K562 (cell line): ENCODE results near the gene CDADC1.

Source experiments
- MAX ChIP-seq: sonication (generic); formaldehyde crosslinking; IDR thresholded peaks from 2 replicates; pipeline ENCODE4 v1.9.0; 2022; ENCODE audit warnings: mild to moderate bottlenecking, missing genetic modification reagents
- TF ChIP-seq, protein P1 (sequence below), 3 experiments: fragments of 200-800 bp in 1 of 3; fragments of 250-450 bp in 1 of 3; fragments of 450-650 bp in 1 of 3; sonication (Bioruptor Pico) in 1 of 3; sonication (Bioruptor generic) in 1 of 3; formaldehyde crosslinking in 1 of 3; IDR thresholded peaks; 2 replicates each; pipeline versions ENCODE4 v1.6.1 to v1.8.0; 2016 to 2022; ENCODE audit warnings: mild to moderate bottlenecking in 2 of 3, missing genetic modification characterization in 2 of 3, missing compliant biosample characterization in 1 of 3, moderate library complexity in 1 of 3
- TF ChIP-seq, protein P2 (sequence below), 3 experiments: IDR thresholded peaks in 2 of 3; conservative IDR thresholded peaks in 1 of 3; 2 replicates each; pipeline ENCODE4 v1.5.1; 2011 to 2012; ENCODE audit warnings: low read length in 3 of 3, mild to moderate bottlenecking in 3 of 3, control low read depth in 2 of 3, improper control_type of control experiment in 1 of 3, inconsistent platforms in 1 of 3, low read depth in 1 of 3, mixed read lengths in 1 of 3, moderate library complexity in 1 of 3; ENCODE audit not compliant: insufficient read depth in 2 of 3

DNA sequence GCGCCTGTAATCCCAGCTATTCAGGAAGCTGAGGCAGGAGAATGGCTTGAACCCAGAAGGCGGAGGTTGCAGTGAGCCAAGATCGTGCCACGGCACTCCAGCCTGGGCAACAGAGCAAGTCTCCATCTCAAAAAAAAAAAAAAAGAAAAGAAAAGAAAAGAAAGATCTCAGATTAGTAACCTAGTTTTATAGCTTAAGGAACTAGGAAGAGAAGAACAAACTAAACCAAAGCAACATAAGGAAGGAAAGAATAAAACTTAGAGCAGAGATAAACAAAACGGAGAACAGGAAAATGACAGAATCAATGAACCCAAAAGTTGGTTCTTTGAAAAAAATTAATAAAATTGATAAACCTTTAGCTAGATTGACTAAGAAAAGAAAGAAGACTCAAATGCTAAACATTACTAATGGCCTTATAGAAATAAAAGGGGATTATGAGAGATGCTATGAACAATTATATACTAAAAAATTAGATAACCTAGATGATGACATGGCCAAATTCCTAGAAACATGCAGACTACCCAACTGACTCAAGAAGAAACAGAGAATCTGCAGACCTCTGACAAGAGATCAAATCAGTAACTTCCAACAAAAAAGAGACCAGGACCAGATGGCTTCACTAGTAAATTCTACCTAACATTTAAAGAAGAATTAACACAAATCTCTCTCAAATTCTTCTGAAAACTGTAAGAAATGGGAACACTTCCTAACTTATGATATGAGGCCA lies 68.2 kb downstream of the CDADC1 start:
- TF ChIP-seq MAX (CRISPR knock-in tag): no peak
- TF ChIP-seq, protein P1, sequence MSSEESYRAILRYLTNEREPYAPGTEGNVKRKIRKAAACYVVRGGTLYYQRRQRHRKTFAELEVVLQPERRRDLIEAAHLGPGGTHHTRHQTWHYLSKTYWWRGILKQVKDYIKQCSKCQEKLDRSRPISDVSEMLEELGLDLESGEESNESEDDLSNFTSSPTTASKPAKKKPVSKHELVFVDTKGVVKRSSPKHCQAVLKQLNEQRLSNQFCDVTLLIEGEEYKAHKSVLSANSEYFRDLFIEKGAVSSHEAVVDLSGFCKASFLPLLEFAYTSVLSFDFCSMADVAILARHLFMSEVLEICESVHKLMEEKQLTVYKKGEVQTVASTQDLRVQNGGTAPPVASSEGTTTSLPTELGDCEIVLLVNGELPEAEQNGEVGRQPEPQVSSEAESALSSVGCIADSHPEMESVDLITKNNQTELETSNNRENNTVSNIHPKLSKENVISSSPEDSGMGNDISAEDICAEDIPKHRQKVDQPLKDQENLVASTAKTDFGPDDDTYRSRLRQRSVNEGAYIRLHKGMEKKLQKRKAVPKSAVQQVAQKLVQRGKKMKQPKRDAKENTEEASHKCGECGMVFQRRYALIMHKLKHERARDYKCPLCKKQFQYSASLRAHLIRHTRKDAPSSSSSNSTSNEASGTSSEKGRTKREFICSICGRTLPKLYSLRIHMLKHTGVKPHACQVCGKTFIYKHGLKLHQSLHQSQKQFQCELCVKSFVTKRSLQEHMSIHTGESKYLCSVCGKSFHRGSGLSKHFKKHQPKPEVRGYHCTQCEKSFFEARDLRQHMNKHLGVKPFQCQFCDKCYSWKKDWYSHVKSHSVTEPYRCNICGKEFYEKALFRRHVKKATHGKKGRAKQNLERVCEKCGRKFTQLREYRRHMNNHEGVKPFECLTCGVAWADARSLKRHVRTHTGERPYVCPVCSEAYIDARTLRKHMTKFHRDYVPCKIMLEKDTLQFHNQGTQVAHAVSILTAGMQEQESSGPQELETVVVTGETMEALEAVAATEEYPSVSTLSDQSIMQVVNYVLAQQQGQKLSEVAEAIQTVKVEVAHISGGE (CRISPR knock-in tag; IDR thresholded peaks at IDR 0.05): no peak
- TF ChIP-seq, protein P2, sequence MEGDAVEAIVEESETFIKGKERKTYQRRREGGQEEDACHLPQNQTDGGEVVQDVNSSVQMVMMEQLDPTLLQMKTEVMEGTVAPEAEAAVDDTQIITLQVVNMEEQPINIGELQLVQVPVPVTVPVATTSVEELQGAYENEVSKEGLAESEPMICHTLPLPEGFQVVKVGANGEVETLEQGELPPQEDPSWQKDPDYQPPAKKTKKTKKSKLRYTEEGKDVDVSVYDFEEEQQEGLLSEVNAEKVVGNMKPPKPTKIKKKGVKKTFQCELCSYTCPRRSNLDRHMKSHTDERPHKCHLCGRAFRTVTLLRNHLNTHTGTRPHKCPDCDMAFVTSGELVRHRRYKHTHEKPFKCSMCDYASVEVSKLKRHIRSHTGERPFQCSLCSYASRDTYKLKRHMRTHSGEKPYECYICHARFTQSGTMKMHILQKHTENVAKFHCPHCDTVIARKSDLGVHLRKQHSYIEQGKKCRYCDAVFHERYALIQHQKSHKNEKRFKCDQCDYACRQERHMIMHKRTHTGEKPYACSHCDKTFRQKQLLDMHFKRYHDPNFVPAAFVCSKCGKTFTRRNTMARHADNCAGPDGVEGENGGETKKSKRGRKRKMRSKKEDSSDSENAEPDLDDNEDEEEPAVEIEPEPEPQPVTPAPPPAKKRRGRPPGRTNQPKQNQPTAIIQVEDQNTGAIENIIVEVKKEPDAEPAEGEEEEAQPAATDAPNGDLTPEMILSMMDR (IDR thresholded peaks at IDR 0.05 in 2 of 3, conservative IDR thresholded peaks at IDR 0.05 in 1 of 3; ENCODE audit: insufficient read depth in 2 of 3, low read depth in 1 of 3, low read length in 3 of 3): no peak
